ENCODE results near the gene GNAT1. TPM values are rescaled to one million over a fixed set of nuclear protein-coding genes. Genes with fewer than 3 reads are reported as not detected.

Gene GNAT1
- total RNA-seq, 3 donors from 2014 or later, result not detected

DNA sequence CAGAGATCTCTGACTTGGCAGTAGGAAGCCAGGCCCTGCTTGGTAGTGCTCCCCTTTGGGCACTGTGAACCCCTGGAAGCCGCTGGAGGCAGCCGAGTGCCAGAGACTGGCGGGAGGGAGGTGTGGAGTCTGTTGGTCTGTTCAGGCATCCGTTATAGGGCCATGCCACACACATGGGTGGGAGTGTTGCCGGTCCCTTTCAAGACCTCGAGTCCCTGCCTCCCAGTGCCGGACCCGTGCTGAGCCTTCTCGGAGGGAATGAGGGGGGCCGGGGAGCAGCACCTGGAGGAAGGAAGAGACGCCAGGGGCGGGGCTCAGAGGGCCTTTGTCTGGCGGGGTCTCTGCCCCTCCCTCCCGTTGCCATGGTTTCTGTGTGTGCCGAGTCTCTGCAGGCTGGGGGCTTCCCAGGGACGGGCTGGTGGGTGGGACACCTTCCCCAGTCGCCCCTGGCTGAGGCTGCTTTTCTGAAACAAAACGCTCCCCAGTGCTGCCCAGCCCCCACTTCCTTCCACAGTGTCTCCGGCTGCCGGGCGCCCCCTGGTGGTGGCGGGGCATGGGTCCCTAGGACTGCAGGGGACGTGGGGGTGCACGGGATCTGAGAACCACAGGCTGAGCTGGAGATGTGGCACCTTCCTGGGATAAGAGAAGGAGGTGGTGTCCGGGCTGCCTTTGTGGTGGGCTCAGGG is 54.6 kb downstream of the GNAT1 start:
- peak; percentile 91 to 92 for DNase-seq (ENCODE audit: low spot score in 2 of 2)
- intact Hi-C loops (cut with DNase I; ENCODE audit: low total_unique reads), result no loop called here
- no peaks in the 10 kb centered on the region for H3K9me3 ChIP-seq
- no peaks in the 10 kb centered on the region for H3K36me3 ChIP-seq
- H3K4me1 ChIP-seq, result peaks cover 35 to 37% of the 10 kb centered on the region in 2 donors
- H3K27ac ChIP-seq, result peak overlapping the region; percentile 92 to 98
- TF ChIP-seq, protein P1, sequence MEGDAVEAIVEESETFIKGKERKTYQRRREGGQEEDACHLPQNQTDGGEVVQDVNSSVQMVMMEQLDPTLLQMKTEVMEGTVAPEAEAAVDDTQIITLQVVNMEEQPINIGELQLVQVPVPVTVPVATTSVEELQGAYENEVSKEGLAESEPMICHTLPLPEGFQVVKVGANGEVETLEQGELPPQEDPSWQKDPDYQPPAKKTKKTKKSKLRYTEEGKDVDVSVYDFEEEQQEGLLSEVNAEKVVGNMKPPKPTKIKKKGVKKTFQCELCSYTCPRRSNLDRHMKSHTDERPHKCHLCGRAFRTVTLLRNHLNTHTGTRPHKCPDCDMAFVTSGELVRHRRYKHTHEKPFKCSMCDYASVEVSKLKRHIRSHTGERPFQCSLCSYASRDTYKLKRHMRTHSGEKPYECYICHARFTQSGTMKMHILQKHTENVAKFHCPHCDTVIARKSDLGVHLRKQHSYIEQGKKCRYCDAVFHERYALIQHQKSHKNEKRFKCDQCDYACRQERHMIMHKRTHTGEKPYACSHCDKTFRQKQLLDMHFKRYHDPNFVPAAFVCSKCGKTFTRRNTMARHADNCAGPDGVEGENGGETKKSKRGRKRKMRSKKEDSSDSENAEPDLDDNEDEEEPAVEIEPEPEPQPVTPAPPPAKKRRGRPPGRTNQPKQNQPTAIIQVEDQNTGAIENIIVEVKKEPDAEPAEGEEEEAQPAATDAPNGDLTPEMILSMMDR (IDR thresholded peaks at IDR 0.05), result peak; percentile 96 to 99 (median 97)
- TF ChIP-seq POLR2AphosphoS5 (IDR thresholded peaks at IDR 0.05), result peak in 2 of 3 donors; percentile 55 to 82
- TF ChIP-seq POLR2A (IDR thresholded peaks at IDR 0.05), result no peak
- peak overlapping the region; percentile 33 to 79 (median 54) for H3K4me3 ChIP-seq
- no peaks in the 10 kb centered on the region for H3K27me3 ChIP-seq

DNA sequence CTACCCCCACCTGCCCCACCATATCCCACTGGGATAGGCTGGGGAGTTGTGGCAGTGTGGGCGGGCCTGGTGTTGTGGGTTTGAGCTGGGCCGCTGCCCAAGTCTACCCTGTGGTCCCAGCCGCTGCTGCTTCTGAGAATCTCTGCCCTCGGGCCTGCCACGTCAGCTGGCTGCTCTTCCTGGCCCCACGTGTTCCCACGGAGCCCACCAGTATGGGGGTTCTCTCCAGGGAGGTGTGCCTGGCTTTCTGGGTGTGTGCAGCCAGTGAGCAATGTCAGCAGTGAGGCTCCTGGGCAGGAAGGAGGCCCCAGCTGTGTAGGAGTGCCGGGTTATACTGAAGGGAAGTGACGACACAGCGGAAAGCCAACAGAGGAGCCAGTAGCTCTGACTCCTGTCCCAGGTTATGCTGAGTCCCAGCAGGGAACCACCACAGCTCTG is 55.1 kb downstream of the GNAT1 start:
- DNase-seq (ENCODE audit: low spot score in 2 of 2), result no peak
- H3K4me1 ChIP-seq, result peaks cover 30 to 37% of the 10 kb centered on the region in 2 donors
- peak overlapping the region; percentile 33 to 79 (median 54) for H3K4me3 ChIP-seq
- peak in 1 of 3 donors; percentile 4 for TF ChIP-seq POLR2AphosphoS5 (IDR thresholded peaks at IDR 0.05)
- TF ChIP-seq POLR2A (IDR thresholded peaks at IDR 0.05), result no peak
- TF ChIP-seq, protein P1 (IDR thresholded peaks at IDR 0.05), result peak in 1 of 3 donors; percentile 28
- peak overlapping the region; percentile 92 to 98 for H3K27ac ChIP-seq
- no peaks in the 10 kb centered on the region for H3K36me3 ChIP-seq
- intact Hi-C loops (cut with DNase I; ENCODE audit: low total_unique reads), result no loop called here
- H3K9me3 ChIP-seq, result no peaks in the 10 kb centered on the region
- H3K27me3 ChIP-seq, result no peaks in the 10 kb centered on the region

Other genes with a start within 250 kb of the GNAT1 start
- gene RBM5, start 102.7 kb upstream of the GNAT1 start, total RNA-seq, result 100 to 1,000 TPM; 214 to 343 (median 296) TPM
- gene SEMA3F, start 36.3 kb upstream of the GNAT1 start, total RNA-seq, result 10 to 100 TPM in 2 of 3 donors, 1 to 10 TPM in 1; 7.7 to 49.8 (median 26.9) TPM
- gene SLC38A3, start 13.7 kb downstream of the GNAT1 start, total RNA-seq, result 1 to 10 TPM in 1 of 3 donors, under 1 TPM in 1, not detected in 1; 0.98 to 2.5 TPM
- gene GNAI2, start 44.6 kb downstream of the GNAT1 start, total RNA-seq, result 100 to 1,000 TPM in 2 of 3 donors, 10 to 100 TPM in 1; 95.3 to 232 (median 162) TPM
- 10 to 100 TPM; 10.1 to 17.6 (median 11.1) TPM for gene SEMA3B, start 77.5 kb downstream of the GNAT1 start, total RNA-seq
- gene LSMEM2, start 87.5 kb downstream of the GNAT1 start, total RNA-seq, result not detected
- 10 to 100 TPM; 50.4 to 82.3 (median 72.7) TPM for gene IFRD2, start 100.8 kb downstream of the GNAT1 start, total RNA-seq
- 1 to 10 TPM; 2.3 to 6.4 (median 2.7) TPM for gene HYAL3, start 107.8 kb downstream of the GNAT1 start, total RNA-seq
- 1 to 10 TPM; 6.0 to 8.8 (median 8.5) TPM for gene NAA80, start 107.8 kb downstream of the GNAT1 start, total RNA-seq
- gene HYAL1, start 112.0 kb downstream of the GNAT1 start, total RNA-seq, result 10 to 100 TPM in 1 of 3 donors, 1 to 10 TPM in 2; 3.5 to 16.1 (median 4.8) TPM
- 100 to 1,000 TPM in 1 of 3 donors, 10 to 100 TPM in 2; 66.0 to 215 (median 96.0) TPM for gene HYAL2, start 131.1 kb downstream of the GNAT1 start, total RNA-seq
- 10 to 100 TPM; 18.1 to 25.9 (median 21.3) TPM for gene TUSC2, start 136.6 kb downstream of the GNAT1 start, total RNA-seq
- 10 to 100 TPM; 42.7 to 63.6 (median 49.8) TPM for gene RASSF1, start 149.2 kb downstream of the GNAT1 start, total RNA-seq
- 1 to 10 TPM in 2 of 3 donors, under 1 TPM in 1; 0.32 to 2.6 (median 1.9) TPM for gene ZMYND10, start 154.1 kb downstream of the GNAT1 start, total RNA-seq
- 10 to 100 TPM; 17.4 to 31.5 (median 29.5) TPM for gene NPRL2, start 159.2 kb downstream of the GNAT1 start, total RNA-seq
- 10 to 100 TPM; 23.6 to 30.1 (median 28.8) TPM for gene CYB561D2, start 159.3 kb downstream of the GNAT1 start, total RNA-seq
- gene TMEM115, start 167.9 kb downstream of the GNAT1 start, total RNA-seq, result 10 to 100 TPM; 46.7 to 67.3 (median 47.9) TPM

Measured in breast epithelium (tissue), 4 donors.